Measurements from ENCODE around the gene TMED7.
A peak's percentile ranks its signal among the peaks of the same experiment; 100 is the strongest.

Gene TMED7

GRCh38 chr5:115607935-115608334 lies 17.9 kb downstream of the TMED7 start:
- Mint-ChIP-seq H3K27ac (no peak overlapping the region), H3K4me1 (ENCODE audit: low read depth) (peaks cover 18% of the 10 kb centered on the region), H3K27me3 (no peaks in the 10 kb centered on the region), H3K36me3 (ENCODE audit: low read depth) (peaks cover 56% of the 10 kb centered on the region), H3K4me3 (no peak overlapping the region), H3K9me3 (no peaks in the 10 kb centered on the region)
- DNase-seq: no peak

- H3K27me3 Mint-ChIP-seq: no peaks in the 10 kb centered on the region
- H3K36me3 Mint-ChIP-seq (ENCODE audit: low read depth): peaks cover 39% of the 10 kb centered on the region
- peaks cover 34% of the 10 kb centered on the region for H3K4me1 Mint-ChIP-seq (ENCODE audit: low read depth)
- H3K27ac Mint-ChIP-seq: no peak overlapping the region
- no peak for DNase-seq
- no peaks in the 10 kb centered on the region for H3K9me3 Mint-ChIP-seq
- H3K4me3 Mint-ChIP-seq: no peak overlapping the region
These were observed 20.4 kb downstream of the TMED7 start for GRCh38 chr5:115605436-115605835.

GRCh38 chr5:115602591-115603125 lies 23.2 kb downstream of the TMED7 start:
- H3K27ac Mint-ChIP-seq: peak overlapping the region; percentile 81
- H3K9me3 Mint-ChIP-seq: no peaks in the 10 kb centered on the region
- no peaks in the 10 kb centered on the region for H3K27me3 Mint-ChIP-seq
- H3K4me1 Mint-ChIP-seq (ENCODE audit: low read depth): peaks cover 34% of the 10 kb centered on the region
- no peak for DNase-seq
- H3K4me3 Mint-ChIP-seq: peak overlapping the region; percentile 60
- H3K36me3 Mint-ChIP-seq (ENCODE audit: low read depth): peaks cover 31% of the 10 kb centered on the region

GRCh38 chr5:115601701-115602590 lies 23.9 kb downstream of the TMED7 start, which contains the start of gene TICAM2:
Gene TICAM2, minus strand, starts transcription at chr5:115602479. Its CDS starts 21,223 bp downstream, at chr5:115581256.
- Mint-ChIP-seq H3K36me3 (ENCODE audit: low read depth) (peaks cover 31% of the 10 kb centered on the region), H3K4me3 (peak within 1 kb of the TSS; percentile 60), H3K4me1 (ENCODE audit: low read depth) (peaks cover 34% of the 10 kb centered on the region), H3K27me3 (no peaks in the 10 kb centered on the region), H3K27ac (peak within 1 kb of the TSS; percentile 81), H3K9me3 (no peaks in the 10 kb centered on the region)
- DNase-seq: peak; percentile 82

GRCh38 chr5:115600766-115601165 lies 25.1 kb downstream of the TMED7 start:
- no peaks in the 10 kb centered on the region for H3K9me3 Mint-ChIP-seq
- no peaks in the 10 kb centered on the region for H3K27me3 Mint-ChIP-seq
- no peak overlapping the region for H3K27ac Mint-ChIP-seq
- H3K36me3 Mint-ChIP-seq (ENCODE audit: low read depth): peaks cover 20% of the 10 kb centered on the region
- no peak overlapping the region for H3K4me3 Mint-ChIP-seq
- H3K4me1 Mint-ChIP-seq (ENCODE audit: low read depth): peaks cover 31% of the 10 kb centered on the region
- DNase-seq: no peak

- H3K9me3 Mint-ChIP-seq: no peaks in the 10 kb centered on the region
- no peak for DNase-seq
- no peak overlapping the region for H3K27ac Mint-ChIP-seq
- peaks cover 31% of the 10 kb centered on the region for H3K4me1 Mint-ChIP-seq (ENCODE audit: low read depth)
- H3K36me3 Mint-ChIP-seq (ENCODE audit: low read depth): peaks cover 12% of the 10 kb centered on the region
- no peak overlapping the region for H3K4me3 Mint-ChIP-seq
- H3K27me3 Mint-ChIP-seq: no peaks in the 10 kb centered on the region
These were observed 25.9 kb downstream of the TMED7 start for GRCh38 chr5:115599924-115600323.

GRCh38 chr5:115599502-115599901 lies 26.3 kb downstream of the TMED7 start:
- no peak overlapping the region for H3K4me3 Mint-ChIP-seq
- DNase-seq: no peak

GRCh38 chr5:115594128-115595047 lies 31.4 kb downstream of the TMED7 start:
- Mint-ChIP-seq H3K27me3 (no peaks in the 10 kb centered on the region), H3K9me3 (no peaks in the 10 kb centered on the region), H3K27ac (no peak overlapping the region), H3K4me3 (no peak overlapping the region), H3K4me1 (ENCODE audit: low read depth) (peaks cover under 1% of the 10 kb centered on the region), H3K36me3 (ENCODE audit: low read depth) (no peaks in the 10 kb centered on the region)
- DNase-seq: no peak

More at GRCh38 chr5:115599502-115599901, 26.3 kb downstream of the TMED7 start:
- H3K27ac Mint-ChIP-seq: no peak overlapping the region
- H3K4me1 Mint-ChIP-seq (ENCODE audit: low read depth): peaks cover 31% of the 10 kb centered on the region
- H3K9me3 Mint-ChIP-seq: no peaks in the 10 kb centered on the region
- peaks cover 10% of the 10 kb centered on the region for H3K36me3 Mint-ChIP-seq (ENCODE audit: low read depth)
- no peaks in the 10 kb centered on the region for H3K27me3 Mint-ChIP-seq

GRCh38 chr5:115589043-115589442 lies 36.8 kb downstream of the TMED7 start:
- Mint-ChIP-seq H3K27ac (no peak overlapping the region), H3K36me3 (ENCODE audit: low read depth) (no peaks in the 10 kb centered on the region), H3K4me3 (no peak overlapping the region), H3K4me1 (ENCODE audit: low read depth) (no peaks in the 10 kb centered on the region), H3K27me3 (no peaks in the 10 kb centered on the region), H3K9me3 (no peaks in the 10 kb centered on the region)
- no peak for DNase-seq

- Mint-ChIP-seq H3K36me3 (ENCODE audit: low read depth) (no peaks in the 10 kb centered on the region), H3K4me1 (ENCODE audit: low read depth) (no peaks in the 10 kb centered on the region), H3K9me3 (no peaks in the 10 kb centered on the region), H3K27me3 (no peaks in the 10 kb centered on the region), H3K27ac (no peak overlapping the region), H3K4me3 (no peak overlapping the region)
- no peak for DNase-seq
These were observed 37.2 kb downstream of the TMED7 start for GRCh38 chr5:115588640-115589039.

- no peak for DNase-seq
These were observed 39.2 kb downstream of the TMED7 start for GRCh38 chr5:115586525-115587146.

GRCh38 chr5:115585265-115585664 lies 40.6 kb downstream of the TMED7 start:
- Mint-ChIP-seq H3K9me3 (no peaks in the 10 kb centered on the region), H3K36me3 (ENCODE audit: low read depth) (no peaks in the 10 kb centered on the region), H3K27me3 (no peaks in the 10 kb centered on the region), H3K4me1 (ENCODE audit: low read depth) (no peaks in the 10 kb centered on the region), H3K4me3 (no peak overlapping the region), H3K27ac (no peak overlapping the region)
- DNase-seq: no peak

More at GRCh38 chr5:115586525-115587146, 39.2 kb downstream of the TMED7 start:
- Mint-ChIP-seq H3K36me3 (ENCODE audit: low read depth) (no peaks in the 10 kb centered on the region), H3K27me3 (no peaks in the 10 kb centered on the region), H3K4me1 (ENCODE audit: low read depth) (no peaks in the 10 kb centered on the region), H3K9me3 (no peaks in the 10 kb centered on the region), H3K4me3 (no peak overlapping the region), H3K27ac (no peak overlapping the region)

GRCh38 chr5:115584501-115584900 lies 41.3 kb downstream of the TMED7 start:
- H3K4me1 Mint-ChIP-seq (ENCODE audit: low read depth): no peaks in the 10 kb centered on the region
- H3K27me3 Mint-ChIP-seq: no peaks in the 10 kb centered on the region
- H3K9me3 Mint-ChIP-seq: no peaks in the 10 kb centered on the region
- H3K4me3 Mint-ChIP-seq: no peak overlapping the region
- no peak overlapping the region for H3K27ac Mint-ChIP-seq
- H3K36me3 Mint-ChIP-seq (ENCODE audit: low read depth): no peaks in the 10 kb centered on the region
- no peak for DNase-seq

GRCh38 chr5:115583474-115583873 lies 42.4 kb downstream of the TMED7 start:
- H3K9me3 Mint-ChIP-seq: no peaks in the 10 kb centered on the region
- no peak overlapping the region for H3K27ac Mint-ChIP-seq
- no peaks in the 10 kb centered on the region for H3K27me3 Mint-ChIP-seq
- DNase-seq: no peak
- H3K4me1 Mint-ChIP-seq (ENCODE audit: low read depth): no peaks in the 10 kb centered on the region
- H3K4me3 Mint-ChIP-seq: no peak overlapping the region
- H3K36me3 Mint-ChIP-seq (ENCODE audit: low read depth): no peaks in the 10 kb centered on the region
